Left hindlimb (tissue), 1 donor: ENCODE results near the gene ZNF597.
A peak's percentile ranks its signal among the peaks of the same experiment; 100 is the strongest.

Experiments
- DNase-seq: peaks from one replicate; pipeline ENCODE4 v3.0.0-alpha.2; 2018

Gene ZNF597

GRCh38 chr16:3443108-3444031 is at the start of gene ZNF597, which contains the start of gene NAA60:
Gene ZNF597 (minus strand): TSS chr16:3443504. CDS start chr16:3443153, 351 bp downstream.
Gene NAA60 (plus strand): TSS chr16:3443680. CDS start chr16:3476228, 32,548 bp downstream.
- peak; percentile 90 for DNase-seq

DNA sequence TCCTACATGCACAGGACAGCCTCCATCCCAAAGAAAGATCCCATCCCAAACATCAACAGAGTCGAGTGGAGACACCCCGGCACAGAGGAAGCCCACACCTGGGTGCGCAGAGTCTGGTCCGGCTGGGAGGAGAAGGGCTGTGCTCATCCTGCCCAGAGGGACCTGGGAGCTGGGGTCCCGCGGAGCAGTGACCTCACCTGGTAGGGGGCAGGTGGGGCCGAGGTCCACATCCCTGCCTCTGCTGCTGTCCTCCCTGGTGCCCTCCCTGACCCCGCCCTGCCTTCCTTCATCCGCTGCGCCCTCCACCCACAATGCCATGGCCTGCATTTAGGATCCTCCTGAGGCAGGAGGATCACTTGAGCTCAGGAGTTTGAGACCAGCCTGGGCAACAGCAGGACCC is 49.1 kb upstream of the ZNF597 start:
- DNase-seq, result no peak

DNA sequence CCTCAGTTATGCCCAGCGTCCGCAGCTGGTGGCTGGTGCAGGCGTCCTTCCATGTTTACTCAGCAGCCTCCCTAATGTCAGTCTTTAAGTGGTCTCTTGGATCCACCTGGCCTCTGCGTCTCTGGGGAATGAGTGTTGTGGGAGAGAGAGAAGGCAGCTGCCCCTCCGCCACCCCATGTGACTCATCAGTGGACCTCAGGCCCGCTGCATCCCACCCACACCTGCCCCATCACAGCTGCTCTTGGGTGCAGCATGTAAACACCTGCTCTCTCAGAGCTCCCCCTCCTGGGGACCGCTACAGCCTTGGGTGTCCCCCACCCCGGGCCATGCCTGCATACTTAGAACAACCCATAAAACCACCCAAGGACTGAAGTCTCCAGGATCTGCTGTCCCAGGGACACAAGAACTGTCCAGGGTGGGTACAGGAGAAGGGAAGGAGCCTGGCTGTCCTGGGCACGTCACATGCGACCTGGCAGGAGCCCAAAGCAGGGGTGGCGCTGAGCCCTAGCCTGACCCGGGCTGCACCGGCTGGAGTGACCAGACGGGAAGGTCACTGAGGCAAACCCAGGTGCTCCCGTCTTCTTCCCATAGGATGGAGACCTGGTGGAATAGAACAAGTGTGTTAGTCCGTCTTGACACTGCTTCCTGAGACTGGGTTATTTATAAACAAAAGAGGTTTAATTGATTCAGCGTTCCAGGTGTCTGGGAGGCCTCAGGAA is 47.8 kb upstream of the ZNF597 start:
- DNase-seq, result no peak

DNA sequence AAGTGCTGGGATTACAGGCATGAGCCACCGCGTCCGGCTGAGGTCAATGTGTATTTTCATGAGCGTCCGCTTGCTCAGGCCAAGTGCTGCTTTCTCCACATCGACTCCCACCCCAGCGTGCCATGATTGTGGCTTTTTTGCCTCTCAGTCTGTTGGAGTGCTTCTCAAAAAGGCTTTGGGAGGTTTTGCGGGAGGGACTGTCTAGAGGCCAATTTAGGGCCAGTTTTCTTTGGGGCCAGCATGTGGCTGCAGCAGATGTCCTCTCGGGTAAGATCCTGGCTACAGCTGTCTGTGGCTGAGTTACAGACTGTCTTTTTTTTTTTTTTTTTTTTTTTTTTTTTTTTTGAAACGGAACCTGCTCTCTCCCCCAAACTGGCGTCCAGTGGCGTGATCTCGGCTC is 45.5 kb upstream of the ZNF597 start:
- DNase-seq, result no peak

GRCh38 chr16:3487521-3488410 is 44.5 kb upstream of the ZNF597 start:
- peak; percentile 34 for DNase-seq

- peak; percentile 8 for DNase-seq
Measured at GRCh38 chr16:3486506-3487215, 43.4 kb upstream of the ZNF597 start.

DNA sequence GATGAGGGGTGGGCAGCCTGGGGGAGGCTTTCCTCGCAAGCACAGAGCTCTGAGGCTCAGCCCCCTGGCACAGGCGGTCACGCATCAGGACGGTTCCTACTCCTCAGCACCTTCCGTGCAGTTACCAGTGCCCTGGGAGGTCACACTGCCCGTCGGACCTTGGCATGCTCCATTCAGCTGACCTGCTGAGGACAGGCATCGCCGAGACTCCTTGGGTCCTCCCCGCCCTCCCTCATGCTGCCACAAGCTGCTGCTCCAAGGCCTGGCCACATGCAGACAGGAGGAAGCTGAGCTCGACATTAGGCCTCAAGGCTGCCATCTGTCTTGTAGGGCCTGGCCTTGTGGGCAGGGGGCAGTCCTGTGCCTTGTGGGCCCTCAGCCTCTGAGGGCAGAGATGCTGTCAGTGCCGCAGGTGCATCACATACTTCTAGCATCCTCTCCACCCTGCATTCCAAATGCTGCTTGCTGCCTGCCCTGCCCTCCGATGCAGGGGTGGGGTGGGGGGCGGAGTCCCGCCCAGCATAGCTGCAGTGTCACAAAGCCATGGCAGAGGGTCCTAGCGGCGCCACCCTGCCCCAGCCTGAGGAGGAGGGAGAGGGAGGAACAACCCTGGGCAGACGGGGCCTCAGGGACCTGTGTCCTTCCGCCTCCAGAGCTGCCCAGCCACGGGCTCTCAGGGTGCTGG is 42.7 kb upstream of the ZNF597 start:
- DNase-seq, result no peak

GRCh38 chr16:3485097-3485745 is 41.9 kb upstream of the ZNF597 start:
- DNase-seq, result no peak

DNA sequence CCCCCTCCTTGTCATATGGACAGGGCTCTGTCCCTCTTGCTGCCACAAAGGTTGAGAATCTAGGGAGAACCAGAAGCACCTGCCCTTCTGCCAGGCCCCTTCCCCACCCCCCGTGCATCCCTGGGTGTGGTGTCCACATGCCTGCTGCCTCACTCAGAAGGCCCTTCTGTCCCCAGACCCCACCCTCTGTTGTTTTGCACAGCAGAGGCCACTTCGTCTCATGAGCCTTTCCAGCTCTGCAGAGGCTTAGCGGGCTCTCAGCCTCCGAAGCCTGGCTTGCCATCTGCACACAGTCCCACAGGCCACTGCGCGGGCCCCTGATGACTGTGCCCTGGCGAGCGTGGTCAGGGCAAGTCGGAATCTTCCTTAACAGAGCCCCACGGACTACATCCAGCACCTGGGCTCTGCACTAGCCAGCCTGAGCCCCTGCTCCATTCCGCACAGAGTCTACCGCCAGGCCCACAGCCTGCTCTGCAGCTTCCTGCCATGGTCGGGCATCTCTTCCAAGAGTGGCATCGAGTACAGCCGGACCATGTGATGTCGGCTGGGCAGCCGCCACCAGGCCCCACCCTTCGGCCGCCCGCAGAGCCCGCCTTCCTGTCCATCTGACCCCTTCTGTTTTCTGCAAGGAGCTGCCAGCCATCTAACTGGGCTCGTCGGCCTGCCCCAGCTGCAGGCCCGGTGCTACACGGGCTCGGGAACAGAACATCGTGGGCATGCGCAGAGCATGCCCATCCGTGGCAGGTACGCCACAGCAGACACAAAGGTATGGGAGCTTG is 41.2 kb upstream of the ZNF597 start:
- no peak for DNase-seq

DNA sequence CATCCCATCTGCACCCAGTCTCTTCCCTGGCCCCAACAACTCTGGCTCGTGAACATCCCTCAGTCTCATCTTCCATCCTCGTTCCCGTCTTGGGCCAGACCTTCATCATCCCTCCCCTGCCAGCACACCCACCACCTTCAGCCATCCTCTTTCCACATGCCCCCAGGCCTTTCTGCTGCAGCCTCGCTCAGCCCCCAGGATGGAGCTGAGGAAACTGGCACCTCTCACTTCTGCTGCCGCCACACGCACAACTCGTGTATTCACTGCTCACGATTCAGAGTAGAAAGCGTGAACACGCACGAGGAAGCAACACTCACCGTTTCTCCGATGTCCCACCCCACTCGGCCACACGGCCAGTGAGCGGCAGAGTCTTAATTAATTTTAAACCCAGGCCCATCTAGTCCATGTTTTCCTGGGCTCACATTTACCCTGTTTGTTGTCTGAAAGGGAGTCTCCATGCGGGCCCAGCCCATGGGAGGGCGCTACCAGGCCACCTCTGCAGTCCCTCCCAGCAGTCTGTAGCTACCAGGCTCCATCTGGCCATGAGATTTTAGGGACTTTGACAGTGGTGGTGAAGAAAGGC is 39.4 kb upstream of the ZNF597 start:
- no peak for DNase-seq

- peak; percentile 13 for DNase-seq
Measured at GRCh38 chr16:3481696-3482658, 38.7 kb upstream of the ZNF597 start.

DNA sequence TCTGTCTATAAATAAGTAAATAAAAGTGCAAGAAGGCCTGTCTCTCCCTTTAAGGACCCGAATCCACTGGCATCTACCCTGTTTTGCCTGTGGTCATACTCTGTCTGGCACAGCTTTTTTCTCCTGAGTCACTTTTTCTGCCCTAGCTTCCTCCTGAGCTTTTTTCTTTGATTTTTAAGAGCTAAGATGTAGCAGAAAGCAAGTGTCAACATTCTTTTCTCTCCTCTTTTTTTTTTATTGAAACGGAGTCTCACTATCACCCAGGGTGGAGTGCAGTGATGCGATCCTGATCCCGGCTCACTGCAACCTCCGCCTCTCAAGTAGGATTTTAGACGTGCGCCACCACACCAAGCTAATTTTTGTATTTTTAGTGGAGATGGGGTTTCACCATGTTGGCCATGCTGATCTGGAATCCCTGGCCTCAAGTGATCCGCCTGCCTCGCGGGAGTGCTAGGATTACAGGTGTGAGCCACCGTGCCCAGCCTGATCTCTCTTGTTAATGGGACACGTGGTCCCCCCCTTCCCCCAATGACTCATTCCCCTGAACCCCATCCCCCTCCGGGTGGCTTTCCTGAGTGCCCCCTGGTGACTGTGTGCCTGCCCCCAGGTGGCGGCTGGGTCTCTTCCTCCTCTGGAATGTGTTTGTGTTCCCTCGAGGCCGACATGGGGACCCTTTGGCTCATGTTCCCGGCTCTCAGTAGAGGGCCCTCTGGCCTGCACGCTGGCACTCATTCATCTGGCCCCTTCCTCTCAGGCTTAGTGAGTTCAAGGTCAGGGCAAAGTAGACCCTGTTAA is 37.8 kb upstream of the ZNF597 start:
- DNase-seq, result no peak

- DNase-seq, result no peak
Measured at GRCh38 chr16:3479654-3480216, 36.4 kb upstream of the ZNF597 start.

DNA sequence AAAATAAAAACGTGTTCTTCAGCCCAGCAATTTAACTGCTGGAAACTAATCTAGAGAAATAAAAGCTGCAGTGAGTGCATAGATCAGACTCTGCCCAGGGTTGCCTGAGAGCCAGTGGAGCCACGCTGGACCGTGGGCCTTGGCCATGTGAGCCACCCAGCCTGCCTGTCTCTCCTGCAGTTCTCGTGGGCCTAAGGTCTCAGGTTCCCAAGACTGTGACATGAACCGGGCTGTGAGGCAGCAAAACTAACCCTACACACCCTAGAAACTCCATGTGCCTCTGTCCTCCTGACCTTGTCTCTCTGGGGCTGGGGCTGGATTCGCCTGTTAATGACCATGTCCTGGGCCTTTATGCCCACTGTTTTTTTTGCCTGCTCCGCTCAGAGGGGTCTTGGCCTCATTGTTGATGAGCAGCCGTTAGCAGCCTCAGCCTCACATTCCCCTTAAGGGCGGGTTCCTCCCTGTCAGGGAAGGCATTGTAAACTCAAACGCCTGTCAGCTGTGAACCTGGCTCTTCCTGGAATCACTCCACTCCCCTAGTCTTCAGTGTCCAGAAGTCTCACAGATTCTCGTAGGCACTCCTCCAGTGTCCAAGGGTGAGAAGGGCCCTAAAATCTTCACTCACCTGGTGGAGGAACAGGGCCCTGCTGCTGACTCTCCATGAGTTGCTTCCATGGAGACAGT is 35.1 kb upstream of the ZNF597 start:
- no peak for DNase-seq

DNA sequence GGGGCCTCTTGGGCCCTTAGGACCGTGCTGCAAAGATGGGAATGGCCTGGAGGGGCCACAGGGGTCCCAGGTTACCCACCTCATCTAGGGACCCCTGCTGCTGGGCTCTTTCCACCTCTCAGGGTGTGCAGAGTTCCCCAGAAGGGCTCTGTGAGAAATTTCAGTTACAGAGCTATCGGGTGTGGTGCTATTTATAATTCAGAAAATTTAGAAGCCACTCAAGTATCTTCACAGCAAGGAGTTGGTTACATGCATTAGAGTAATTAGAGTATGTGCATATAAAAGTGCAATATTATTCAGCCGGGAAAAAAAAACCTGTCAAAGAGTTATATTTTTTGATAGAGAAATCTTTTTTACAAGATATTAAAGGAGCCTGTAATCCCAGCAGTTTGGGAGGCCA is 33.1 kb upstream of the ZNF597 start:
- DNase-seq, result no peak

DNA sequence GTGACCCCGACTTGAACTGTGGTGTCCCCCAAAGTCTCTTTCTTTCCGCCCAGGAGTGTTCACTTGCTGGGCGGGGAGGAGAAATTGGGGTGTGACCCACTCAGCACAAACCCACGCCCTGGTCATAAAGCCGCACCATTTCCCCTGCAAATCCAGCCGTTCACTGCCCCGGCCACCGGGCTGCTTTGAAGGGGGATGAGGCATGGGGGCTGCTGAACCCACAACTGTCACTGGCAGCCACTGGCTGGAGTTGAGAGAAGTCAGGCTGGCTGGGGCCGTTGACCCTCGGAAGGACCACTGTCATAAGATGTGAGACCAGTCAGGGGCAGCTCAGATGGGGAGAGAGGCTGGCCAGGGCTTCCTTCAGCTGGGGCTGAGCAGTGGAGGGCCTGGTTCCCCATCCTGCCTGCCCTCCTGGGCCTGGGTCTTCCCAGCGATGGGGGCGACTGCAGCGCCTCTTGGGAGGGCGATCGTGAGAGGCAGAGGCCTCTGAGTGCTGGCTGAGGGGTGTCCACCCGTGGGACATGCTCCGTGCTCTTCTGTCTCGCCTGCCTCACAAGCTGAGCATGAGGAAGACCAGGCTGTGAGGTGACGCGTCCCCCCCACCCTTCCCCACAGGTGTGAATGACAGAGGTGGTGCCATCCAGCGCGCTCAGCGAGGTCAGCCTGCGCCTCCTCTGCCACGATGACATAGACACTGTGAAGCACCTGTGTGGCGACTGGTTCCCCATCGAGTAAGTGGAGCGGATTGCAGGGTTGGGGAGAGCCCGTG is 32.5 kb upstream of the ZNF597 start:
- peak; percentile 25 for DNase-seq
